SW480 (cell line): Measurements from ENCODE around the gene TBK1.
"Not testable (repeated sequence)": the region's sequence is repeated elsewhere in the genome, so short reads cannot be mapped to it uniquely, and the experiment has no call there.

Experiments
- DNase-seq: peaks from one replicate; pipeline ENCODE4 v3.0.0-alpha.2; 2016; ENCODE audit warnings: low spot score

TBK1 gene

DNA sequence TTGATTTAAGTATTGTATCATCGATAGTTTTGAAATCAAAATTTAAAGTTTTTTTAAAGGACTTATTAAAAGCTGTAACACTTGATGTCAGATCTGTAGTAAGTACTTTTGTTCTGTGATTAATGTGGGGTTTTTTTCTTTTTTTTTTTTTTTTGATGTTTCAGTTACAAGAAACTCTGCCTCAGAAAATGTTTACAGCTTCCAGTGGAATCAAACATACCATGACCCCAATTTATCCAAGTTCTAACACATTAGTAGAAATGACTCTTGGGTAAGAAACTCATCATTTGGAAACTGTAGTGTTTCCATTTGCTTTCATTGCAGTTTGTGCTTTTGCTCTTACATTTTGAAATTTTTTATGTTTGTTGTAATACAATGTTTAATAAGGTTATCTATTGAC is 45.6 kb downstream of the TBK1 start:
- no peak for DNase-seq

DNA sequence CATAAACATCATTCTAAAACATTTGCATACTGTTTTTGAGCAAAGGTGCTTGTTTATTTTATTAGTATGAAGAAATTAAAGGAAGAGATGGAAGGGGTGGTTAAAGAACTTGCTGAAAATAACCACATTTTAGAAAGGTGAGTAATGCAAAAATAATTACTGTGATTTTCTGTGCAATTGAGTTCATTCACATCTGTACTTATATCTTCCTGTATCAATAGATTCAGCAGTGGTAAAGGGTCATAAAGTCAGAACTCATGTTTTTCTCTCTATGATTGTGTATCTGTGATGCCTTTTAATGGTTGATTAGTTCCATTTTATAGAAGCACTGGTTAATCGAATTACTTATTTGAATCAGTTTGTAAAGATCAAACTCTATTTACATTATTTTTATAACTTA is 46.0 kb downstream of the TBK1 start:
- no peak for DNase-seq

DNA sequence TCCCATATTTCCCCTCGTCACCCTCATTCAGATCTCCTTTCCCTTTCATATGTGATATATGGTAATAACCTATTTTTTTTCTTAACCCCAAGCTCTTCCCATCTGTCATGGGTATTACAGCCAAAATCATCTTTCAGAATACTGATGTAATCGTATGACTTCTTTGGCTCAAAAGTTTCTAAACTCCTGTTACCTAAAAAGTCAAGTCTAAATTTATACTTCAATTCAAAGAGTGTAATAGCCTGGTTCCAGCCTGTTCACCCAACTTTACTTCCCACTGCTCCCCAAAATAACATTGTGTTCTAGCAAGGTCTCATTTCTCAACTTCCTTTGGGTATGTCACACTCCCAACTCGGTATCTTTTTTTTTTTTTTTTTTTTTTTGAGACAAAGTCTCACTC is 48.5 kb downstream of the TBK1 start:
- no peak for DNase-seq

DNA sequence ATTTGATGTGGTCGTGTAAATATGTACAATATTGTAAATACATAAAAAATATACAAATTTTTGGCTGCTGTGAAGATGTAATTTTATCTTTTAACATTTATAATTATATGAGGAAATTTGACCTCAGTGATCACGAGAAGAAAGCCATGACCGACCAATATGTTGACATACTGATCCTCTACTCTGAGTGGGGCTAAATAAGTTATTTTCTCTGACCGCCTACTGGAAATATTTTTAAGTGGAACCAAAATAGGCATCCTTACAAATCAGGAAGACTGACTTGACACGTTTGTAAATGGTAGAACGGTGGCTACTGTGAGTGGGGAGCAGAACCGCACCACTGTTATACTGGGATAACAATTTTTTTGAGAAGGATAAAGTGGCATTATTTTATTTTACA is 49.6 kb downstream of the TBK1 start:
- DNase-seq: no peak

DNA sequence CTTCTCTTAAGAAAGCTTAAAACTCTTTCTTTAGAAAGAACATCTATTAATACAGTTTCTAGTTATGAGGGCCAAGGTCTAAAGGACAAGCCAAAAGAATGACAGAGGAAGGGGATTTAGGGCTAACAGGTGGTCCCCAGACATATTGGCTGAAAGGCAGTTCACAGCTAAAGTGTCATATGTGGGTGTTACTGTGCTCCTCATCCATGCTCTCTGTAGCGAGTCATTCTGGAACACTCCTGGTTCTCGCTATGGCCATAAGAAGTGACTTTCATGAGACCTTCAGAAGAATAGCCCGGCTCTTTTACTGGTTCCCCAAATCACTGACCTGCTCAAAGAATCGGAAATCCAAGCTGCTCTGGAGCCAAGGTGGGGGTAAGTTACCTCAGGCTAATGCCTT is 55.0 kb downstream of the TBK1 start:
- DNase-seq: no peak

DNA sequence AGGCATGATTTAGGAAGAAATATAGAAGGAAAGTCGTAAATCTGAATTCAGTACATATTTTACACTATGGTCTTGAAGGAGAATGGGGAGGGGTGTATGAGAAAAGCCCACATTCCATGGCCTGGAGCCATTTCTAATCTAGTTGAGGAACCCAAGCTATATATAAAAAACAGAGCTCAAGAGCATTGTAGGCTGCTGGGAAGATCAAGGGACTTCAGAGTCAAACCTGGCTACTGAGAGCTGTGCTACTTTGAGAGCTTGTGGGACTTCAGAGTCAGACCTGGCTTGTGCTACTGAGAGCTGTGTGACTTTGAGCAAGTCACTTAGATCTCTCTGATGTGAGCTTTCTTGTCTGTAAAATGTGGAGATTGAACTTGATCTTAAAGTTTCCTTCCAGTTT is 58.7 kb downstream of the TBK1 start:
- DNase-seq: no peak

DNA sequence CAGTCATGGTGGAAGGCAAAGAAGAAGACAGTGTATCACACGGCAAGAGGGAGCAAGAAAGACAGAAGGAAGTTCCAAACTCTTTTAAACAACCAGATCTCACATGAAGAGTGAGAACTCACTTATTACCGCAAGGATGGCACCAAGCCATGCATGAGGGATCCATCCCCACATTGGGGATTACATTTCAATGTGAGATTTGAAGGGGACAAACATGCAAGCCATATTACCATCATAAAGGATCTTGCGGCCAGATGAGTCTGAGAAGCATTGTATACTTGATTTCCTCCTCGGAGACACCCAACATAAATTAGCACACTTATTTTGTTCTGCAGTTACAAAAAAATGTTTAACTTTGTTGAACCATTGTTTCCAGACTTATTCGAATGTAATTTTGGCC is 66.5 kb downstream of the TBK1 start:
- DNase-seq: no peak

DNA sequence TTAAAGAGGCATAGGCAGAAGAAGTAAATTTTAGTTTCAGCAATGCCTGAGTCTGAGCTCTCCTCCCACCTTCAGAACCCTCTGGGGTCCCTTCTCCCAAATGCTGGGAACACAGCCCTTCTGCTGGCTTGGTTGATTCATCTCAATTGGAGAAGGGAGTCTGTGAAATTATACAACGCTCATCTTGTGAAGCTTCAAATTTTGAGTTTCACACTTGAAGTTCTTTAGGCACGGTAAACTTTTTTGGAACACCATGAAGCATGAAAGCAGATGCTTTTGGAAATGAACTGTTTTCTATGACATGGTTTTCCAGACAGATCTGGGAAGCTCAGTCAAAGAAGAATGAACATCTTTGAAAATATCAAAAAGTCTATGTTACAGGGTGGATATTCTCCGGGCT is 69.9 kb downstream of the TBK1 start:
- DNase-seq: no peak

DNA sequence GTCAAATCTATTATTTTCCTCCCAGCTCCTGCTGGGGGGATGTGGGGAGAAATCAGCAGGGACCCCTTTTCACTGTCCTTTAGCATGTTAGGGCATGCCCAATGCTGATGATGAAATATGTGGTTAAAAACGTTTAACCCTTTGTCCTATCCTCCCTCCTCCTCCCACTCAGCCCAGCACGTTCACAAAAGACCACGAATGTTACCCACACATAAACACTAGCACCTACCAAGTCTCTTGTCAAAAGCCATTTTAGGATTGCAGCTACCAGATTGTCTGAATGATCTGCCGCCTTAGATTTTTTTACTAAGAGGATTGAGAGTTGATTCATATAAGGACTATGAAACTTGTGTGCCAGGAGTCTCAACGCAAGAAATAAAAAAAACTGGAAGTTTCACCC is 70.4 kb downstream of the TBK1 start:
- DNase-seq: peak; percentile 6

DNA sequence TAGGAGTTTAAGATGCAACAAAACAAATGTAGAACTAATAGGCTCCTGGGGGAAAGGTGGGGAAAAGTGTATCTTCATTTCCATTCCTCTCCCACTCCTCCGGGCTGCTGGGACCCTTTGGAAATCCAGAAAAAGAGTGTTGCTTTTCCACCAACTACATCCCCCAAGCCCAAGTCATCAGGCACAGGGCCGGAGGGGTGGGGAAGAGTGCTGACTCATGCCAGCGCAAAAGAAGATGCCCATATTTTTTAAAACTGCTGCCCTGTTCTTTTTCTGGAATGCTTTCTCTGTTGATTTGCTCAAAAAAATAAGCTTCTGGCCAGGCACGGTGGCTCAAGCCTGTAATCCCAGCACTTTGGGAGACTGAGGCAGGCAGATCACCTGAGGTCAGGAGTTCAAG is 70.9 kb downstream of the TBK1 start:
- DNase-seq: no peak

DNA sequence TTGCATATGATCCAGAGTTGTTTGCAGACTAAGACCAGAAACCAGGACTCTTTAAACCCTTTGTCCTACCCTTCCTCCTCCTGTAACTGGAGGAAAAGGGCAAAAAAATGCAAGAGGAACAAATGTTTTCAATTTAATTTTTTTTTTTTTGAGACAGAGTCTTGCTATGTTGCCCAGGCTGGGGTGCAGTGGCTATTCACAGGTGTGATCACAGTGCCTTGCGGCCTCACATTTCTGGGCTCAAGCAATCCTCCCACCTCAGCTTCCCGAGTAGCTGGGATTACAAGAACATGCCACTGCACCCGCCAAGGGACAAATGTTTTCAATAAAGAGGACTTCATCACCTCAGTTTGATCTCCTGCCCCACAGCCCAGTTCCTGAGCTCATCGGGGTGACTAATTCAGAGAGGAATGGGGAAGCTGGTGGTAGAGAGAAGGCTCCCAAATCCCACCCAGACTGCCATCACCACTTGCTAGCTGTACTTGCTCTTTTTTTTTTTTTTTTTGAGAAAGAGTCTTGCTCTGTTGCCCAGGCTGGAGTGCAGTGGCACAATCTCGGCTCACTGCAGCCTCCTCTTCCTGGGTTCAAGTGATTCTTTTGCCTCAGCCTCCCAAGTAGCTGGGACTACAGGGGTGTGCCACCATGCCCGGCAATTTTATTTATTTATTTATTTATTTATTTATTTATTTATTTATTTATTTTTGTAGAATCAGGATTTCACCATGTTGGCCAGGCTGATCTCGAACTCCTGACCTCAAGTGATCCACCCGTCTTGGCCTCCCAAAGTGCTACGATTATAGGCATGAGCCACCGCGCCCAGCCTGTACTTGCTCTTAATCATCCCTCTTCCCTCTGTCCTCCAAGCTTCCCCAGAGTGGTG is 71.9 kb downstream of the TBK1 start:
- not testable (repeated sequence) for DNase-seq

DNA sequence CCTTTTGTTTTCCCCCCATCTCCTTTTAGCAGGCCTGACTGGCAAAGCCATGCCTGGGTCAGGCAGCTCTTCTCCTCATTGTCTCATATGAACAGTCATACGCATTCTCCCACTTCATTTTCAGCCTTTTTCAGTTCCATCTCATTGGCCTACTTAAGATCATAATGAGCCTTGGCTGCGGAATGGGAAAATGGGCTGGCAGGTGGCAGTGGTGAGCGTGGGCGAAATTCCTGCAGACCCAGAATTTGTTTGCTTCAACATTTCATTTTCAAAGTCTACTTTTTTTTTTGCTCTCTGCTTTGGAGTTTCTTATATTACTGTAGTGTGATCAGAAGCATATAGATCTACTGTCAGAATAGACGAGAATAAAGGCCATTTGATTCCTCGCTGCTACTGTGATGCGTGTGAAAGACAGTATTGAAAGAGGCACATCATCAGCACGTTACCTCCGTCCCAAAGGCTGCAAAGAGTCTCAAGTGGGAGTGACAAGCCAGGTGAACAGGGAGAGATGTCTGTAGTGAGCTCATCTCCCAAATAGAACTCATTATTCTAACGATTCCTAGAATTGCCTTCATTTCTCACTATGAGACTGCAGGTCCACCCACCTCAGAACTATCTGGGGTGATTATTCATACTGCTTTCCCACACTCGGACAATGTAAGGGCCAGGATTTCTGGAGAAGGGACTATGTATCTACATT is 73.7 kb downstream of the TBK1 start:
- no peak for DNase-seq

DNA sequence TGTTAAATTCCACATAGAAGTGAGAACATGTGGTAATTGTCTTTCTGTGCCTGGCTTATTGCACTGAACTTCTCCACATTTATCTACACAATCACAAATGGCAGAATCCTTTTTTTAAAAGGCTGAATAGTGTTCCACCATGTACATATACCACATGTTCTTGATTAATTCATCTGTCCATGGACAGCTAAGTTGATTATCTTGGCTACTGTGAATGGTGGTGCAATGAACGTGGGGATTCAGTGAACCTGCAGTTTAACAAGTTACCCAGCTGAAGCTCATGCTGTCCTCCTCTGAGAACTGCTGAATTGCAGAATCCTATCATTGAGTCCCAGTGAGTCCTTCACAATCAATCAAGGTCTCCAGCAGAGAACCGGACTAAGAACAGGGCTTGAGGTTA is 74.9 kb downstream of the TBK1 start:
- no peak for DNase-seq

DNA sequence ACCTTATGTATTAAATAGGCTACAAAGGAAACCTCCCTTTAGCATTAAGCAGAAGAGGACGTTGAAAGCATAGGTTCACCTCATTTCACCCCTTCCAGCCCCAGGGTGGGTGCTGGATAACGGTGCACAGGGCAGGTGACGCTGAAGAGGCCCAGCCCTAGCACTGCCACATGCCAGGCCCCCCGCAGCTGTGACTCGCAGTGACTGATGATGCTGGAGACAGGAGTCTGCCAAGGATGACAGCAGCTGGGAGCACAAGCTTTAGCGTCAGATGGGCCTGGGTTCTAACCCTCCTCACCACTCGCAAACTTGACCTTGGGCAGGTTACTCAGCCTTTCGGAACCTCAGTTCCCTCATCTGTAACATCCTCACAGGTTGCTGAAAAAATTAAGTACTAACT is 76.7 kb downstream of the TBK1 start:
- no peak for DNase-seq

DNA sequence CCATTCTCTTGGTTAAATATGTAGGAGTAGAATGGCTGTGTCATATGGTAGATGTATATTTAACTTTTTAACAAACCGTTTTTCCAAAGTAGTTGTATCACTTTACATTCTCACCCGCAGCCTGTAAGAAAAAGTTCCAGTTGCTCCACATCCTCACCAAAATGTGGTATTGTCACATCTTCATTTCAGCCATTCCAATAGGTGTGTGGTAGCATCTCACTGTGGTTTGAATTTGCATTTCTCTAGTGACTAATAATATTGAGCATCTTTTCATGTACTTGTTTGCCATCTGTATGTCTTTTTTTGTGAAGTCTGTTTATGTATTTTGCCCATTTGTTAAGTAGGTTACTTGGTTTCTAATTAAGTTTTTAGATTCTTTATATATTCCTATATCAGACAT is 78.6 kb downstream of the TBK1 start:
- DNase-seq: no peak

DNA sequence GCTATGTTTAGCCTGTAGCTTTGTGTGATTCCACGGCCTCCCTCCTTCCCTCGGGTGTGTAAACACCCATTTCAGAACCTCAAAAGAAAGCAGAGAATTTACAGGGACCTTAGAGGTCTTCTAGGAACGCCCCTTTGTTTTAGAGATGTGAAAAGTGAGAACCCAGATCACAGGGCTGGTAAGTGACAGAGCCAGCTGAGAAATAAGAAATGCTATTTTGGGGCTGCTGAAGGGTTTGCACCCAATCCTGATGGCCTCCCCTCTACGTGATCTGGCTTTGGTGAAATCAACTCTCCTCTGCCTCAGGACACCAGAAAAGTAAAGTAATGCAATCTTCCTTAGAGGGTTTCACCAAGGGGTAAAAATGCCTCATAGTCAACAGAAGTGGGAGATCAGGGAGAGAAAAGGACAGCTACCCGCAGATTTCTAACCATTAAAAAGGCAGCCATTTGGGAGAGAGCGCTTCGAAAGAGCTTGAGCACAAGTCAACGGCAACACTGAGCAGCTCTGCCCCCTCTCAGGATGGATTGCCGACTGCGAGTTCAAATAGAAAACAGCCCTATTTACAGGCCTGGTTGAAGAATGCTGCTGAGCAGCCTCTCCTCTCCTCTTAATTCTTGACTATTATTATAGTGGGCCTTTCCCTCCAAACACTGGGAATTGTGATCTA is 79.9 kb downstream of the TBK1 start:
- DNase-seq: no peak

DNA sequence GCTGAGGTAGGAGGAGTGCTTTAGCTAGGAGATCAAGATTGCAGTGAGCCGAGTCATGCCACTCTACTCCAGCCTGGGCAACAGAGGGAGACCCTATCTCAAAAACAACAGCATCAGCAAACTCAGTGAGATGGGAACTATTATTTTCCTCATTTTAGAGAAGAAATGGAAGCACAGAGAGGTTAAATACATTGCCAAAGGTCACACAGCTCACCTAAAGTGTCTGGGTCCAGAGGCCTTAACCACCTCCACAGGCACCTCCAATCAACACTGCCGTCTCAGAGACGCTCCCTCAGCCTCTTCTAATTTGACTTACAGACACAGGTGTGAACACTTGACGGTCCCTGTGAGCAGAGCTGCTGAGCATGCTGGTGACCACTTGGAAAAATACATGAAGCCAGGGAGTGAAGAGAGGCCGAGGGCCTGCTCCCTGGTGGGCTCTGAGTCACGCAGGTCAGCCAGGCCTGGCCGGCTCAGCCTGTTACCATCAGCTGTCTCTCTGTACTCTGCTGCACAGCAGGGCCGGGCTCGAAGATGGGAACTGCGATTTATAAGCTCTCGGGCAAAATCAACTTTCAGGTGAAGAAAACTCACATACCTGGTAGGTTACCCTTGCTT is 80.9 kb downstream of the TBK1 start:
- DNase-seq: no peak

DNA sequence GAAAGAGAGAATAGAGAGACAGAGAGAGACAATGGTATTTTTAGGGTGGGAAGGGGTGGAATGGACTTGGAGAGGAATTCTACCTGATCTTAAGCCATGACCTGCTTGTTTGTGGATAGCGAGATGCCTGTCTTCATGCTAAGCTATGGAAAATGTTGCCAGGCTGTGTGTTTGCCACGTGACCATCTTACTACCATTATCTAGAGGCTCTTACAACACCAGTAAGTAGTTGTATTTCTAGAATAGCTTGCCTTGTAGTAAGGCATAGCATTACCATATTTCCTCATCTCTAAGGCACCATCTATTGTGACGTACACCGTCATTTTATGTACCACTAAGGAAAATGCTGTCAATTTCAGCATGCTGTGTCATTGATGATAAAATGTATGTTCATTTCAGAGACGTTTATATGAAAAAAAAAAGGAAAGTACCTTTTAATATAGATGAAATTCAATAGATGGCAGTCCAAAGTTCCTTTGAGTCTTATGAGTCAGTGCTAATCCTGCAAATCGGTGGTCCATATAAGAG is 82.8 kb downstream of the TBK1 start:
- DNase-seq: no peak

DNA sequence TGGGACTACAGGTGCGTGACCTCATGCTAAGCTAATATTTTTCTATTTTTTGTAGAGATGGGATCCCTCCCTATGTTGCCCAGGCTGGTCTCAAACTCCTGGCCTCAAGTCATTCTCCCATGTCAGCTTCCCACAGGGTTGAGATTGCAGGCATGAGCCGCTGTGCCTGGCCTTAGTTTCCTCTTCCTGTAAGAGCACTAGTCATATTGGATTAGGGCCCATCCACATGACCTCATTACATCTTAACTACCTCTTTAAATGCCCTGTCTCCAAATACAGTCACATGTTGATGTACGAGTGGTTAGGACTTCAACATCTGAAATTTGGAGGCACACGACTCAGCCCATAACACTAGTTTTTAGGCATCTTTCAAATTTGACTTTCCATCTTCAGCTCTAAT is 86.2 kb downstream of the TBK1 start:
- DNase-seq: no peak

DNA sequence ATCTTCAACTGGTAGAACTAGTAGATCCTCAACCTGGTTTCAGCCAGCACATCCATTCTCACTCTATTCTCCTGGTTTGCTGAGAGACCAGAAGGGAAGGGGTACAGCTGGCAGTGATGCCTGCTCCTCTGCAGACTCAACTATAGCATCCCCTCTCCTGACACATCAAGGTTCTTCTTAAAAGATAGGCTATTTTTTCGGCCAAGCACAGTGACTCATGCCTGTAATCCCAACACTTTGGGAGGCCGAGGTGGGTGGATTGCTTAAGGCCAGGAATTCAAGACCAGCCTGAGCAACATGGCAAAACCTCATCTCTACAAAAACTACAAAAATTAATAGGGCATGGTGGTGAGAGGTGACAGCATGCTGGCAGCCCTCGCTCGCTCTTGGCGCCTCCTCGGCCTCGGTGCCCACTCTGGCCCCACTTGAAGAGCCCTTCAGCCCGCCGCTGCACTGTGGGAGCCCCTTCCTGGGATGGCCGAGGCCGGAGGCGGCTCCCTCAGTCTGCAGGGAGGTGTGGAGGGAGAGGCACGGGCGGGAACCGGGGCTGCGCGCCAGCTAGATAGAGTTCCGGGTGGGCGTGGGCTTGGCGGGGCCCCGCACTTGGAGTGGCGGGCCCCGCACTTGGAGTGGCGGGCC is 90.6 kb downstream of the TBK1 start:
- not testable (repeated sequence) for DNase-seq

DNA sequence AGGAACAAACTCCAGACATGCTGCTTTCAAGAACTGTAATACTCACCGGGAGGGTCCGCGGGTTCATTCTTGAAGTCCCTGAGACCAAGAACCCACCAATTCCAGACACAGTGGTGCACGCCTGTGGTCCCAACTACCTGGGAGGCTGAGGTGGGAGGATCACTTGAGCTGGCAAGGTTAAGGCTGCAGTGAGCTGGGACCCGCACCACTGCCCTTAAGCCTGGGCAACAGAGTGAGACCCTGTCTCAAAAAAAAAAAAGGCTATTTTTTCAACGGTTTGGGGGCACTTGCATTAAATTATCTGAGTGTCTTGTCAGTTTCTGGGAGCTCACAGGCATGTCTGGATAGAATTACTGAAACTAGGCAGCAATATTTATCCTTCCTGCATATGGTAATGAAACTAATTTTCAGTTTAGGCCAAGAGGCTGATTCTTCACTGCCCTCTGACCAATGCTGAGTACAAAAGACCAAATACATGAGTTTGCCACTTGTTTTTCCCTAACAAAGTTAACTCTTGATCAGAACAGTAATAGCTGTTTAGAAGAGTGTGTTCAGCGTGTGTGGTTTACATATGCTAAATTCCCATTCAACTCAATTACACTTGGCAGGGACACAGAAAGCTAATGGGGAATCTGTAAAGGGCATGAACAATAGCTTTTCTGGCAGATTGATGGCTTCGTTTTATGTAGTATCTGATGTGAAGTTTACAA is 92.6 kb downstream of the TBK1 start:
- no peak for DNase-seq

DNA sequence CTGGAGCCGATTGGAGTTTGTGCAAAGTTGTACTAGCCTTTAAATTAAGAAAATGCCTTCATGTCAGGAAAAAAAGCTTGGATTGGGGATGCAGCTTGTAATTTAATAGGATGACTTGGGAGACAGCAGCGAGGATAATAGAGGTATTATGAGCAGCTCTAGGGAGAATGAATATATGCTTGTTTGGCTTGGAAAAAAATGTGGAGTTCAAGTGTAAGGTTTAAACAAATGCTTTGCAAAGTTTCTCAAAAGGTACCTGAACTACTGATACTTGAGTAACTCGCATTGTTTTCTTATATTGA is 93.1 kb downstream of the TBK1 start:
- no peak for DNase-seq
